PC-3 (cell line): Measurements from ENCODE around the gene CCDC167. TPM values are rescaled to one million over a fixed set of nuclear protein-coding genes. Genes with fewer than 3 reads are reported as not detected.

Experiments
- ATAC-seq: fragments of 200-7000 bp; cut with Tn5 transposase; 2 replicates; pipeline ENCODE4 v1.9.1; 2020; ENCODE audit warnings: mild to moderate bottlenecking, moderate library complexity
- BruUV-seq: library from RNA; stranded (reverse); fragments of 400-500 nt; replicated peaks from 2 replicates; lab custom pipeline; 2021; lab: Mats Ljungman, UMichigan
- CTCF ChIA-PET: fragments of 300-600 bp; sonication (Branson Sonifier 250); formaldehyde crosslinking; loops from one replicate; lab custom pipeline; 2022; ENCODE audit warnings: antibody characterized with exemption; lab: Charles Lee
- POLR2A ChIA-PET: fragments of 300-600 bp; sonication (Branson Sonifier 250); formaldehyde crosslinking; loops from one replicate; lab custom pipeline; 2022; ENCODE audit warnings: antibody characterized with exemption; ENCODE audit not compliant: unreplicated experiment; lab: Charles Lee
- DNase-seq: peaks from one replicate; pipeline ENCODE4 v3.0.0-alpha.2; 2015
- H2AFZ ChIP-seq: fragments of 300-600 bp; sonication (generic); 2 replicates; pipeline ENCODE4 v1.6.0; 2016; ENCODE audit warnings: antibody characterized with exemption, low read length
- H3F3A ChIP-seq: fragments of 300-600 bp; sonication (generic); one replicate; pipeline ENCODE4 v1.6.0; 2017; ENCODE audit warnings: antibody characterized with exemption, low read length, control low read depth, mild to moderate bottlenecking; ENCODE audit not compliant: unreplicated experiment
- H3K27ac ChIP-seq: fragments of 300-600 bp; sonication (generic); 2 replicates; pipeline ENCODE4 v1.5.1; 2016; ENCODE audit warnings: mild to moderate bottlenecking, low read length
- H3K27me3 ChIP-seq: fragments of 300-600 bp; sonication (generic); 2 replicates; pipeline ENCODE4 v1.6.1; 2016; ENCODE audit warnings: low read length, mixed read lengths
- H3K36me3 ChIP-seq: fragments of 300-600 bp; sonication (generic); 2 replicates; pipeline ENCODE4 v1.6.1; 2016; ENCODE audit warnings: low read depth, mixed run types, low read length, mixed read lengths
- H3K4me1 ChIP-seq: fragments of 300-600 bp; sonication (generic); 2 replicates; pipeline ENCODE4 v1.5.1; 2016; ENCODE audit warnings: low read length; ENCODE audit not compliant: insufficient read depth
- H3K4me2 ChIP-seq: fragments of 300-600 bp; sonication (generic); 2 replicates; pipeline ENCODE4 v1.6.0; 2016; ENCODE audit warnings: low read length
- H3K4me3 ChIP-seq: fragments of 300-600 bp; sonication (generic); 2 replicates; pipeline ENCODE4 v1.5.1; 2016; ENCODE audit warnings: mild to moderate bottlenecking, low read length, mixed read lengths
- H3K79me2 ChIP-seq: fragments of 300-600 bp; sonication (generic); 2 replicates; pipeline ENCODE4 v1.6.1; 2017; ENCODE audit warnings: low read length, mixed read lengths
- H3K9ac ChIP-seq: fragments of 300-600 bp; sonication (generic); 2 replicates; pipeline ENCODE4 v1.6.0; 2016; ENCODE audit warnings: mild to moderate bottlenecking, low read length
- H3K9me2 ChIP-seq: fragments of 300-600 bp; sonication (generic); replicated peaks from 2 replicates; pipeline ENCODE4 v1.6.1; 2016; ENCODE audit warnings: mixed run types, low read length, mixed read lengths
- H3K9me3 ChIP-seq: fragments of 300-600 bp; sonication (generic); 2 replicates; pipeline ENCODE4 v1.6.1; 2016; ENCODE audit warnings: low read length, mixed read lengths
- H4K20me1 ChIP-seq: fragments of 300-600 bp; sonication (generic); 2 replicates; pipeline ENCODE4 v1.6.1; 2016; ENCODE audit warnings: low read length, mixed read lengths
- CTCF ChIP-seq: fragments of 300-600 bp; sonication (generic); conservative IDR thresholded peaks from 2 replicates; pipeline ENCODE4 v1.5.1; 2017; ENCODE audit warnings: antibody characterized with exemption, low read depth, mild to moderate bottlenecking, low read length
- EZH2 ChIP-seq: fragments of 300-600 bp; sonication (generic); IDR thresholded peaks from one replicate; pipeline ENCODE4 v1.6.1; 2017; ENCODE audit warnings: antibody characterized with exemption, mild to moderate bottlenecking, low read length; ENCODE audit not compliant: unreplicated experiment
- EZH2phosphoT487 ChIP-seq: fragments of 300-600 bp; sonication (generic); IDR thresholded peaks from 2 replicates; pipeline ENCODE4 v1.6.1; 2018; ENCODE audit warnings: mild to moderate bottlenecking, antibody characterized with exemption, low read length, borderline replicate concordance
- intact Hi-C: fragments of 100-400 bp; cut with micrococcal nuclease; formaldehyde crosslinking; loops from 2 replicates; pipeline ENCODE4 v1.9.0; 2023
- total RNA-seq: library from RNA; depleted of rRNA; stranded (reverse); fragments of >200 nt; gene quantifications from 2 replicates; pipeline ENCODE4 v1.2.3, GENCODE V29; 2014

CCDC167 gene
- total RNA-seq, 1 experiment from 2014 or later, result 56.9 TPM

DNA sequence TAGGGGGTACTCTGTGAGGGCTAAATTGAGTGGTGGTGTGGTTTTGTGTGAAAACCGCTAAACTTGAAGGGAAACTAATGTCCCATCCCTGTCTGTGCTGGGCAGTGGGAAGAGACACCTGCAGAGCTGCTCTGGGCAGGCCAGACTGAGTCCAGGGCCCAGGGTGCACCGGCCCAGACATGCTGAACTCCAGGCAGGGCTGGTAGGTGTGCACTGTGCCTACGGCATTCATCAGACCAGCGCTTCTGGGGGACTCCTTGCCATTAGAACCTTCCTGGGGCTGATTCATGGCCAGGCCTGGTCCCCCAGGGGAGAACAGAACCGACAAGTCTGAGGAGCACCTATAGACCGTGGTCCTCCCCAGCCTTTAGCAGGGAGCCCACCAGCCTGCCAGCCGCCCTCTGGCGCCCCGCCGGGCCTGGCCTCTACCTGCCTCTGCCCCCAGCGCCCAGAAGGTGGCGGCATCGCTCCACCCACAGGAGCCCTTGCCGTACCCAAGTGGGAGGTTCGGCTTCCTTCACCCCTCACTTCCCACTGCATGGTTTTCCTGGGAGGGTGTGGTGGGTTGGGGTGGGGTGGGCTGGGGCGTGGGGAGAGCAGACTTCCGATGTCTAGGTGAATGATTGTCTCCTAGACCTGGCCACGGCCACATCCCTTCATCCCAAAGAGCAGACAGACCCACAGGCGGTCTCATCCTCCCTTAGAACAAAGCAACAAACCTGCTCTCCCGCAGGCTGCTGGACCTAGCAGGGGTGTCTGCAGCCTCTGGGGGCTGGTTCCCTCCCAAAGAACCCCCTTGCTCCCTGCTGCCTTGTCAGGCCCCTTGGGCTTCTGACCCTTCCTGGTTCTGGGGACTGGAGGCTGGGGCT lies 15.5 kb downstream of the CCDC167 start:
- Histone ChIP-seq H3K4me2 (no peak overlapping the region), H3K9me2 (no peaks in the 10 kb centered on the region), H3K9me3 (no peaks in the 10 kb centered on the region), H3K79me2 (no peaks in the 10 kb centered on the region), H3K4me3 (no peak overlapping the region), H3K27me3 (no peaks in the 10 kb centered on the region), H4K20me1 (no peaks in the 10 kb centered on the region), H3K4me1 (no peaks in the 10 kb centered on the region), H3K27ac (no peak overlapping the region), H2AFZ (no peak overlapping the region), H3K36me3 (peaks cover 6% of the 10 kb centered on the region; the same call in 1 of the 2 replicates), H3F3A (no peaks in the 10 kb centered on the region), H3K9ac (no peak overlapping the region)
- intact Hi-C loops, result loop anchor here (2.0 to 10.0 kb wide), 3 partner anchors 83 to 209 kb away; no protein-coding TSS in a partner anchor
- ATAC-seq (peak; percentile 73), DNase-seq (peak; percentile 56)
- ChIA-PET POLR2A (no interaction called here), CTCF (no interaction called here)
- TF ChIP-seq EZH2 (no peak), CTCF (peak; percentile 77)
- no TSS peak for BruUV-seq

GRCh38 chr6:37483252-37483901 lies 16.3 kb downstream of the CCDC167 start:
- Histone ChIP-seq H4K20me1 (no peaks in the 10 kb centered on the region), H3K9me3 (no peaks in the 10 kb centered on the region), H3F3A (no peaks in the 10 kb centered on the region), H3K4me1 (no peaks in the 10 kb centered on the region), H3K27me3 (no peaks in the 10 kb centered on the region), H3K4me2 (no peak overlapping the region), H3K9me2 (no peaks in the 10 kb centered on the region), H2AFZ (no peak overlapping the region), H3K9ac (no peak overlapping the region), H3K27ac (no peak overlapping the region), H3K4me3 (no peak overlapping the region), H3K36me3 (peaks cover 13% of the 10 kb centered on the region; the same call in 1 of the 2 replicates), H3K79me2 (no peaks in the 10 kb centered on the region)
- ATAC-seq (peak; percentile 20; the same call in 1 of the 2 replicates), DNase-seq (peak; percentile 33)
- POLR2A ChIA-PET, result no interaction called here
- intact Hi-C loops, result loop anchor here (5.0 to 10.0 kb wide), 2 partner anchors 84 to 99 kb away; no protein-coding TSS in a partner anchor
- no TSS peak for BruUV-seq
- CTCF ChIA-PET, result no interaction called here
- TF ChIP-seq CTCF (no peak), EZH2phosphoT487 (no peak), EZH2 (no peak)
